ENCODE results near the gene ZBTB25.

The ZBTB25 gene

DNA sequence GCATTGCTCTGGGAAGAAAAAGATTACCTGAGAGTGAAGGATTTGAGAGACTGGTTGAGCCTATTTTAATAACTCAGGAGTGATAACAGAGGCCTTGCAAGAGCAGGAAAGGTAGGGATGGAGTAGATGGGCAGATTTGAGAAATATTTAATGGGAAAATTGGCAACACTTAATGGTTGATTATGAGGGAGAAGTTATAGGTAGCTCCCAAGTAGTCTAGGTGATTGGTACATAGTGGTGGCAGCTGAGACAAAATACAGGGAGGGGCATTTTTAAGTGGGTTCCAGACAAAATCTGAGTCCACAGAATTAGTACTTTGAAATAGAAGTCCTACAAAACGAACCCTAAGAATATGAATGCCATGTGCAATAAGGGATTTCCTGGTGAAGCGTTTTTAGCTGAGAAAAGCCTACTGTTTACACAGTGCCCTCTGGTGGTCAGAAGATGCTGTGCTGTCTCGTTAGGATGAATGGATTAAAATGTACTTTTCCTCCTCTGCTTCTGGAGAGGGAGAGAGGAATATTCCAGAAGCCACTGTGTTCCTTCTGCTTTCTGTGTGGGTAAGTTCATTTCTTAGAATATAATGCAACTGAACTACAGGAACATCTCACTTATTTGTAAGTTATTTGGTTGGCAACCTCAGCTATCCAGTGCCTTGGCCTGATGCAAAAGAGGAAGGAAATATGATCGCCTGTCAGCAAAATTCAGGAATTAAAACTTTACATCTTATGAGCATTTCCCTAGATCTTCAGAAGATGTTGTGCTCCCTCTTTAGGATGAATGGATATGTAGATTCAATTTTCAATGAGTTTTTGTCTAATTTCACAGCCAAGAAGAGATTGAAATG, 7.4 kb upstream of the ZBTB25 start:
- TF ChIP-seq, protein P1, sequence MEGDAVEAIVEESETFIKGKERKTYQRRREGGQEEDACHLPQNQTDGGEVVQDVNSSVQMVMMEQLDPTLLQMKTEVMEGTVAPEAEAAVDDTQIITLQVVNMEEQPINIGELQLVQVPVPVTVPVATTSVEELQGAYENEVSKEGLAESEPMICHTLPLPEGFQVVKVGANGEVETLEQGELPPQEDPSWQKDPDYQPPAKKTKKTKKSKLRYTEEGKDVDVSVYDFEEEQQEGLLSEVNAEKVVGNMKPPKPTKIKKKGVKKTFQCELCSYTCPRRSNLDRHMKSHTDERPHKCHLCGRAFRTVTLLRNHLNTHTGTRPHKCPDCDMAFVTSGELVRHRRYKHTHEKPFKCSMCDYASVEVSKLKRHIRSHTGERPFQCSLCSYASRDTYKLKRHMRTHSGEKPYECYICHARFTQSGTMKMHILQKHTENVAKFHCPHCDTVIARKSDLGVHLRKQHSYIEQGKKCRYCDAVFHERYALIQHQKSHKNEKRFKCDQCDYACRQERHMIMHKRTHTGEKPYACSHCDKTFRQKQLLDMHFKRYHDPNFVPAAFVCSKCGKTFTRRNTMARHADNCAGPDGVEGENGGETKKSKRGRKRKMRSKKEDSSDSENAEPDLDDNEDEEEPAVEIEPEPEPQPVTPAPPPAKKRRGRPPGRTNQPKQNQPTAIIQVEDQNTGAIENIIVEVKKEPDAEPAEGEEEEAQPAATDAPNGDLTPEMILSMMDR (conservative IDR thresholded peaks at IDR 0.05), result peak; percentile 92
- H3K27ac ChIP-seq, result peak overlapping the region; percentile 84; the same call in 1 of the 2 replicates

DNA sequence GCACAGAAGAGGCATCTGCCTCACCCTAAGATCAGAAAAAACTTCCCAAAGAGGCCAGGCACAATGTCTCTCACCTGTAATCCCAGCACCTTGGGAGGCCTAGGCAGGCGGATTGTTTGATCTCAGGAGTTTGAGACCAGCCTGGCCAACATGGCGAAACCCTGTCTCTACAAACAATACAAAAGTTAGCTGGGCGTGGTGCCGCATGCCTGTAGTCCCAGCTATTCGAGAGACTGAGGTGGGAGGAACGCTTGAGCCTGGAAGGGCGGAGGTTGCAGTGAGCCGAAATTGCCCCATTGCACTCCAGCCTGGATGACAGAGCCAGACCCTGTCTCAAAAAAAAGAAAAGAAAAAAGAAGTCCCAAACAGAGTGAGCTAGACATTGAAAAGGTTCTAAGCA, 5.4 kb upstream of the ZBTB25 start:
- H3K27ac ChIP-seq, result no peak overlapping the region
- TF ChIP-seq, protein P1 (conservative IDR thresholded peaks at IDR 0.05), result no peak

DNA sequence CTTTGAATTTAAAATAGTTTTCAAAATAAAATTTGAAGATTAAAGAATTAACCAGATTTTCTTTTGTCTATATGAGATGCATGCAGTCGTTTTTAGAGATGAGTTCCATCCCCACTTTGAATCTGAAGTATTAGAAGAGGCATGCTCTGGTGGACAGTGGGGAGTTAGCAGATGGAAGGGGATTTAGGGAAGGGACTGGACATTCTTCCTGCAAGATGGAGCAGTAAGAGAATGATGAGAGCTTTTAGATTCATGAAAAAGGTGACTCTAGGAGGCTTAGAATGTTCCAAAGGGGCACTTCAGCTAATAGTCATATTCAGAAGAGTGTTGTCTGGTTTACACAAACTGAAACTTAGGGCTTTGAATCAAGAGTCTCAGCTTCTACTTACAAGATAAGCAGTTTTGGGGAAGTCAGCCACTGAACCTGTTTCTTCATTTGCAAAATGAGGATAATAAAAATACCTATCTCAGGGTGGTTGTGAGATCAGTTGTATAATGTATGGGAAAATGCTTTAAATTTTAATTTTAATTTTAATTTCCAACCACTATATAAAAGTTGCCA, 4.7 kb upstream of the ZBTB25 start:
- no peak overlapping the region for H3K27ac ChIP-seq
- TF ChIP-seq, protein P1 (conservative IDR thresholded peaks at IDR 0.05), result no peak

DNA sequence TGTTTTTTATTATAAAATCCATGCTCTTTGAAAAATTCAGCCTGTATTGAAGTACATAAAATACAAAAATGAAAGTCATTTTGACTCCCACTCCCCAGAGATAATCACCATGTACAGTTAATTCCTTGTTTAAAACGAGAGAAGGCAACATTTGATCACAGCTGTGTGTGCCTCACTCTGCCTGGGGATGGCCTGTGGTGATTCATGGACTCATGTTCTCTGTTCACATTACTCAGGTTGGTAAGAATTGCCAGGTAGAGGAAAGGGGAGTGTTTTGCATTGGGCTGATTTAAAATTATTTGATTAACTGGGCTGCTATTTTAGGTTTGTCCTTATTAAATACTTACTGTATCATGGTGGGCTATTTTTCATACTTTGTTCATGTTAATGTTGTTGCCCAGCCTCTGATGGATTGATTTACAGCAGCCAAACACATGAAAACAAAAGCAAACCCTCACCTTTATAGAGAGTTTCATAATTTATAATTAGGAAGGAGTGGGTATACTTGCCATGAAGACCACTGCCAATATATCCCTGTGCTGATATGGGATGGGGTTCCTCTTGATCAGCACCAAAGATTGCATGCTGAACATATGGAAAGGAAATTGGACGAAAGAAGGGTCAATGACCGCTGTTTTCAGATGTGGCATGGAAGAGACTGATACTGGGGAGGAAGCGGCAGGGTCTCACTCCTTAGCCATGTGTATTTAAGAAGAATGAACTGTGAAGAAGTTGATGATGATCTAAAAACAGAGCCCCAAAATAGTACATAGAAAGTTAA, 3.9 kb upstream of the ZBTB25 start:
- no peak overlapping the region for H3K27ac ChIP-seq
- TF ChIP-seq, protein P1 (conservative IDR thresholded peaks at IDR 0.05), result no peak

DNA sequence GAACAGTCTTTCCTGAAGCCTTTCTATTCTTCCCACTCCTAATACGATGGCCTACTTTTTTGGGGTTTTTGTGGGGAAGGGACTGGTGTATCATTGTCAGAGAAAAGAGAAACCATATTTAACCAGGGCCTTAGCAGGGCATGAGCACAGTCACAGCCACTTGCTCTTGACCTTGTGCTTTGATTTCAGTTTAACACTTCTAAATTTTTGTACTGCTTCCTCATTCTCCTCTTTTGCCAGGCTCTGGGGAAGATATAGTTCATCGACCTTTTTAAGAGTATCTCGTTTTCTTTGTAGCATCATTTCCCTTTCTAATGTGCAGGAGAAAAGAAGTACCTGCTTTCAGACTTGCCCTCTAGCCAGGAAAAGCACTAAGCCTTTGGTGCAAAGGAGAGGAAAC, 3.1 kb upstream of the ZBTB25 start:
- no peak overlapping the region for H3K27ac ChIP-seq
- TF ChIP-seq, protein P1 (conservative IDR thresholded peaks at IDR 0.05), result no peak

DNA sequence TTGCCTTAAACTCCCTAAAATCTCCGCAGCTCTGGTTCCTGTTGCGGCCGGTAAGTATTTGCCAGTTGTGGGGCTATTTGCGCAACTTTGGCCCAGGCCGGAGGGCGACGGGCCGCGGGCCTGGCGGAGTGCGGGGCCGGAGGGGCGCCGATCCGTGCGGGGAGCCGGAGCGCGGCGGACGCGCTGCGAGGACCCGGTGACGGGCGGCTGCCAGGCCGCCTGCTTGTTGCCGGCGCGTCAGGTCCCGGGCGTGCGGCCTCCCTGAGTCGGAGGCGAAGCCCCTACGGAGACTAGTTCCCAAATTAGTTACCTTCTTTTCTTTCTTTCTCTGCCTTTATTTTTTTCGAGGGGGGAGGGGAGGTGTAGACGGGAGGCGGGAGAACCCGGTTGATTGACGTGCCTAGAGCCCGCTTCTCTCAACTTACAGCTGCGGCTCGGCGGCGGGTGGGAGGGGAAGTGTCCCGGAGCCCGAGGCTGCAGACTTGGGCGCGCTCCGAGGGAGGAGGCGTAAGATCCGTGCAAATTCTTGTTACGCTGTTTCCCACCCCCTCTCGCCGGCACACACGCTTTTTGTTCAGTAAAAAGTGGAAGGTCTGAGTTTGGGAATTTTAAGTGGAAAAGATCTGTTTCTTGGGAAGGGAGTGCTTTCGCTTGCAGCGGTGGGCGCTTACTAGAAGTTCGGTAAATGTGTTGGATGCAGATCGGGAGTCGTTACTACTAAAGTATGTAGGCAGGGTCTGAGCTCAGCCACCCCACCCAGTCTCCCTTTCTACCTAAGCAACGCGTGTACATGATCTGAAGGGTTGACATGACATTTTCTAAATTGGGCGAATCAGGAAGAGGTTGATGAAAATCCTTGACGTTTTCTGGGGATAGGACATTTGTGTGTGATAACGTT, 1.5 kb upstream of the ZBTB25 start:
- peak overlapping the region; percentile 98 for H3K27ac ChIP-seq
- TF ChIP-seq, protein P1 (conservative IDR thresholded peaks at IDR 0.05), result no peak
